Measurements from ENCODE around the gene ALG2.

ALG2 gene

GRCh38 chr9:99221266-99221620 lies 499 bp downstream of the ALG2 start:
- Histone ChIP-seq H3K27ac (ENCODE audit: extremely low read depth, low read depth, low read length) (peak overlapping the region; percentile 92), H3K9me3 (ENCODE audit: control insufficient read depth, insufficient read depth, low read depth, low read length) (no peaks in the 10 kb centered on the region), H3K4me3 (ENCODE audit: low read depth, low read length) (peak overlapping the region; percentile 97), H3K36me3 (ENCODE audit: control insufficient read depth in 2 of 2, insufficient read depth in 1 of 2, low read length in 2 of 2) (peaks cover 7 to 57% of the 10 kb centered on the region in 2 experiments; a peak in 2 of 3 replicates), H3K4me1 (ENCODE audit: control insufficient read depth, insufficient read depth, low read length) (peaks cover 3% of the 10 kb centered on the region)
- TF ChIP-seq ZBTB20 (tag by site-specific recombination; IDR thresholded peaks at IDR 0.05) (peak; percentile 78), ZNF654 (tag by site-specific recombination; IDR thresholded peaks at IDR 0.05; ENCODE audit: low read depth) (no peak)
- POLR2A ChIA-PET: interaction anchor here (0.8 to 3.9 kb wide), 11 partner anchors 8 to 877 kb away, joined by 3 to 29 read pairs (median 6); partner anchors contain the start of gene NR4A3
- CTCF ChIA-PET: interaction anchor here (0.6 to 1.7 kb wide), 4 partner anchors 11 to 766 kb away, joined by 3 to 12 read pairs (median 4); no protein-coding TSS in a partner anchor

GRCh38 chr9:99220011-99220410 lies 1.7 kb downstream of the ALG2 start:
- ChIA-PET POLR2A (interaction anchor here (0.6 kb wide), 1 partner anchor 1709 kb away, joined by 3 read pairs; no protein-coding TSS in a partner anchor), CTCF (interaction anchor here (0.6 to 2.5 kb wide), 3 partner anchors 11 to 43 kb away, joined by 4 to 14 read pairs (median 8); no protein-coding TSS in a partner anchor)
- Histone ChIP-seq H3K27ac (ENCODE audit: extremely low read depth, low read depth, low read length) (no peak overlapping the region), H3K4me3 (ENCODE audit: low read depth, low read length) (no peak overlapping the region), H3K36me3 (ENCODE audit: control insufficient read depth in 2 of 2, insufficient read depth in 1 of 2, low read length in 2 of 2) (peaks cover 7 to 57% of the 10 kb centered on the region in 2 experiments; a peak in 2 of 3 replicates), H3K4me1 (ENCODE audit: control insufficient read depth, insufficient read depth, low read length) (peaks cover 3% of the 10 kb centered on the region), H3K9me3 (ENCODE audit: control insufficient read depth, insufficient read depth, low read depth, low read length) (no peaks in the 10 kb centered on the region)
- no peak for TF ChIP-seq ZNF48 (tag by site-specific recombination; IDR thresholded peaks at IDR 0.05)
- no peak for TF ChIP-seq ZNF174 (tag by site-specific recombination; IDR thresholded peaks at IDR 0.05)
- TF ChIP-seq ZBTB49 (tag by site-specific recombination; IDR thresholded peaks at IDR 0.05; ENCODE audit: low read depth): no peak
- TF ChIP-seq SETDB1 (IDR thresholded peaks at IDR 0.05; ENCODE audit: insufficient read length, low read length): no peak
- no peak for TF ChIP-seq IKZF3 (tag by site-specific recombination; IDR thresholded peaks at IDR 0.05)
- 0 out of 2 replicates have a peak, but pooled peaks have one; percentile 37 for TF ChIP-seq ZBTB6 (tag by site-specific recombination; IDR thresholded peaks at IDR 0.05)
- no peak for TF ChIP-seq ZNF184 (tag by site-specific recombination; IDR thresholded peaks at IDR 0.05)

GRCh38 chr9:99216073-99216472 lies 5.7 kb downstream of the ALG2 start:
- H3K4me3 ChIP-seq (ENCODE audit: low read depth, low read length): no peak overlapping the region
- no peak overlapping the region for H3K27ac ChIP-seq (ENCODE audit: extremely low read depth, low read depth, low read length)
- H3K4me1 ChIP-seq (ENCODE audit: control insufficient read depth, insufficient read depth, low read length): no peaks in the 10 kb centered on the region; the same call in 1 of the 2 replicates
- no peaks in the 10 kb centered on the region for H3K9me3 ChIP-seq (ENCODE audit: control insufficient read depth, insufficient read depth, low read depth, low read length)
- TF ChIP-seq MZF1 (tag by site-specific recombination; IDR thresholded peaks at IDR 0.05; ENCODE audit: borderline replicate concordance) (no peak), ZNF843 (tag by site-specific recombination; IDR thresholded peaks at IDR 0.05) (no peak), HOXD13 (CRISPR knock-in tag; IDR thresholded peaks at IDR 0.05; ENCODE audit: borderline replicate concordance) (no peak), ZFP3 (tag by site-specific recombination; IDR thresholded peaks at IDR 0.05; ENCODE audit: low read depth) (no peak)
- ChIA-PET CTCF (interaction anchor here (0.9 to 1.6 kb wide), 3 partner anchors 16 to 31 kb away, joined by 3 to 6 read pairs (median 5); no protein-coding TSS in a partner anchor), POLR2A (no interaction called here)
- peaks cover 0 to 43% of the 10 kb centered on the region in 2 experiments; a peak in 1 of 3 replicates for H3K36me3 ChIP-seq (ENCODE audit: control insufficient read depth in 2 of 2, insufficient read depth in 1 of 2, low read length in 2 of 2)

- H3K27ac ChIP-seq (ENCODE audit: extremely low read depth, low read depth, low read length): no peak overlapping the region
- no peak overlapping the region for H3K4me3 ChIP-seq (ENCODE audit: low read depth, low read length)
- POLR2A ChIA-PET: interaction anchor here (2.5 kb wide), 1 partner anchor 9 kb away, joined by 10 read pairs; the partner anchor contains the start of genes ALG2 and SEC61B
- peaks cover 0 to 28% of the 10 kb centered on the region in 2 experiments; a peak in 1 of 3 replicates for H3K36me3 ChIP-seq (ENCODE audit: control insufficient read depth in 2 of 2, insufficient read depth in 1 of 2, low read length in 2 of 2)
- CTCF ChIA-PET: interaction anchor here (2.4 kb wide), 1 partner anchor 29 kb away, joined by 7 read pairs; no protein-coding TSS in a partner anchor
- H3K9me3 ChIP-seq (ENCODE audit: control insufficient read depth, insufficient read depth, low read depth, low read length): no peaks in the 10 kb centered on the region
- no peaks in the 10 kb centered on the region for H3K4me1 ChIP-seq (ENCODE audit: control insufficient read depth, insufficient read depth, low read length)
- TF ChIP-seq ZBTB10 (tag by site-specific recombination; IDR thresholded peaks at IDR 0.05): no peak
- no peak for TF ChIP-seq ZNF274 (IDR thresholded peaks at IDR 0.05; ENCODE audit: low read length)
- no peak for TF ChIP-seq ZNF274 (tag by site-specific recombination; IDR thresholded peaks at IDR 0.05; ENCODE audit: borderline replicate concordance)
- TF ChIP-seq ZBTB44 (tag by site-specific recombination; IDR thresholded peaks at IDR 0.05): no peak
- no peak for TF ChIP-seq ZNF558 (tag by site-specific recombination; IDR thresholded peaks at IDR 0.05)
Measured at GRCh38 chr9:99213197-99213596, 8.5 kb downstream of the ALG2 start.
